ENCODE data around the gene CACNA2D1.

DNA sequence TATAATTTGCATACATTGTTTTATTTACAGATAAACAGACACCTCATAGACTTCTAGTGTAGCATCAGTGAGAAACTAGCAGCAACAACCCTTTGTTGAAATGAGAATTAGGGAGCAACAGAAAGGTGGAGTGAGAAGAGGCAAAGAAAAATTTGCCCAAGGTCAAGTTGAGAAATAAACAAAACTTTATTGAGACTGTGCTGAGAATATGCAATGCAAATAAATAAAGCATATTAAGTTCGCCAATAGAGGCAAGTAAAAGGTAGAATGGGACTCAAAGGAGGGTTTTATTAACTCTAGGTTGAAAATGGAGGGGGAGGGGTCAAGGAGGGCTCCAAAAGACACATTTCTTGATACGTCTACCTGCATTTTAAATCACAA is 49.7 kb downstream of the CACNA2D1 start:
- TF ChIP-seq, protein P1, sequence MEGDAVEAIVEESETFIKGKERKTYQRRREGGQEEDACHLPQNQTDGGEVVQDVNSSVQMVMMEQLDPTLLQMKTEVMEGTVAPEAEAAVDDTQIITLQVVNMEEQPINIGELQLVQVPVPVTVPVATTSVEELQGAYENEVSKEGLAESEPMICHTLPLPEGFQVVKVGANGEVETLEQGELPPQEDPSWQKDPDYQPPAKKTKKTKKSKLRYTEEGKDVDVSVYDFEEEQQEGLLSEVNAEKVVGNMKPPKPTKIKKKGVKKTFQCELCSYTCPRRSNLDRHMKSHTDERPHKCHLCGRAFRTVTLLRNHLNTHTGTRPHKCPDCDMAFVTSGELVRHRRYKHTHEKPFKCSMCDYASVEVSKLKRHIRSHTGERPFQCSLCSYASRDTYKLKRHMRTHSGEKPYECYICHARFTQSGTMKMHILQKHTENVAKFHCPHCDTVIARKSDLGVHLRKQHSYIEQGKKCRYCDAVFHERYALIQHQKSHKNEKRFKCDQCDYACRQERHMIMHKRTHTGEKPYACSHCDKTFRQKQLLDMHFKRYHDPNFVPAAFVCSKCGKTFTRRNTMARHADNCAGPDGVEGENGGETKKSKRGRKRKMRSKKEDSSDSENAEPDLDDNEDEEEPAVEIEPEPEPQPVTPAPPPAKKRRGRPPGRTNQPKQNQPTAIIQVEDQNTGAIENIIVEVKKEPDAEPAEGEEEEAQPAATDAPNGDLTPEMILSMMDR (IDR thresholded peaks at IDR 0.05), result no peak
- no peak for TF ChIP-seq EZH2 (IDR thresholded peaks at IDR 0.05)
- no peak for TF ChIP-seq EZH2phosphoT487 (IDR thresholded peaks at IDR 0.05)

All from neural progenitor cell (in vitro differentiated cells).